ENCODE data around the gene ZBTB38. TPM values are rescaled to one million over a fixed set of nuclear protein-coding genes. Genes with fewer than 3 reads are reported as not detected.

ZBTB38 gene
- total RNA-seq, 1 experiment from 2014 or later, result 12.3 TPM

GRCh38 chr3:141337523-141337854 is 30.8 kb upstream of the ZBTB38 start (continued):
- no peak for TF ChIP-seq HMGXB4 (CRISPR knock-in tag; IDR thresholded peaks at IDR 0.05)
- TF ChIP-seq ZMAT4 (CRISPR knock-in tag; IDR thresholded peaks at IDR 0.05), result no peak
- TF ChIP-seq FOXJ3 (CRISPR knock-in tag; IDR thresholded peaks at IDR 0.05; ENCODE audit: borderline replicate concordance), result no peak

GRCh38 chr3:141337991-141338390 is 30.3 kb upstream of the ZBTB38 start:
- Mint-ChIP-seq H3K36me3 (no peaks in the 10 kb centered on the region), H3K27ac (no peak overlapping the region), H3K9me3 (peaks cover 8% of the 10 kb centered on the region), H3K4me3 (no peak overlapping the region), H3K27me3 (ENCODE audit: low read depth) (peaks cover 2% of the 10 kb centered on the region; the same call in 1 of the 2 replicates), H3K4me1 (peaks cover 18% of the 10 kb centered on the region)
- ChIA-PET CTCF (no interaction called here), POLR2A (no interaction called here)
- ATAC-seq (no peak), DNase-seq (ENCODE audit: low spot score) (no peak)
- TF ChIP-seq ETV6 (CRISPR knock-in tag; IDR thresholded peaks at IDR 0.05) (no peak), ZNF138 (CRISPR knock-in tag; conservative IDR thresholded peaks at IDR 0.05) (no peak), FOXK1 (CRISPR knock-in tag; IDR thresholded peaks at IDR 0.05) (no peak), JAZF1 (CRISPR knock-in tag; IDR thresholded peaks at IDR 0.05) (no peak), ESRRA (CRISPR knock-in tag; IDR thresholded peaks at IDR 0.05; ENCODE audit: borderline replicate concordance) (no peak), GRHL2 (CRISPR knock-in tag; IDR thresholded peaks at IDR 0.05; ENCODE audit: insufficient replicate concordance, severe bottlenecking) (no peak), RELA (CRISPR knock-in tag; IDR thresholded peaks at IDR 0.05; ENCODE audit: borderline replicate concordance) (no peak), ZBTB43 (CRISPR knock-in tag; IDR thresholded peaks at IDR 0.05) (no peak), ZNF281 (CRISPR knock-in tag; IDR thresholded peaks at IDR 0.05) (no peak), ZNF317 (CRISPR knock-in tag; IDR thresholded peaks at IDR 0.05; ENCODE audit: borderline replicate concordance, low read depth) (no peak), CDX4 (CRISPR knock-in tag; IDR thresholded peaks at IDR 0.05; ENCODE audit: borderline replicate concordance) (no peak), ZNF425 (CRISPR knock-in tag; conservative IDR thresholded peaks at IDR 0.05) (no peak), KAT7 (CRISPR knock-in tag; IDR thresholded peaks at IDR 0.05; ENCODE audit: borderline replicate concordance) (no peak), ERG (CRISPR knock-in tag; IDR thresholded peaks at IDR 0.05) (no peak), CREB1 (CRISPR knock-in tag; IDR thresholded peaks at IDR 0.05) (no peak), SP1 (CRISPR knock-in tag; conservative IDR thresholded peaks at IDR 0.05) (no peak)
